SW480 (cell line): ENCODE data around the gene ZMYND19.
A peak's percentile ranks its signal among the peaks of the same experiment; 100 is the strongest.
"Not testable (repeated sequence)": the region's sequence is repeated elsewhere in the genome, so short reads cannot be mapped to it uniquely, and the experiment has no call there.

Source experiments
- DNase-seq: peaks from one replicate; pipeline ENCODE4 v3.0.0-alpha.2; 2016; ENCODE audit warnings: low spot score

The ZMYND19 gene

GRCh38 chr9:137614631-137615386, 24.5 kb upstream of the ZMYND19 start:
- no peak for DNase-seq

DNA sequence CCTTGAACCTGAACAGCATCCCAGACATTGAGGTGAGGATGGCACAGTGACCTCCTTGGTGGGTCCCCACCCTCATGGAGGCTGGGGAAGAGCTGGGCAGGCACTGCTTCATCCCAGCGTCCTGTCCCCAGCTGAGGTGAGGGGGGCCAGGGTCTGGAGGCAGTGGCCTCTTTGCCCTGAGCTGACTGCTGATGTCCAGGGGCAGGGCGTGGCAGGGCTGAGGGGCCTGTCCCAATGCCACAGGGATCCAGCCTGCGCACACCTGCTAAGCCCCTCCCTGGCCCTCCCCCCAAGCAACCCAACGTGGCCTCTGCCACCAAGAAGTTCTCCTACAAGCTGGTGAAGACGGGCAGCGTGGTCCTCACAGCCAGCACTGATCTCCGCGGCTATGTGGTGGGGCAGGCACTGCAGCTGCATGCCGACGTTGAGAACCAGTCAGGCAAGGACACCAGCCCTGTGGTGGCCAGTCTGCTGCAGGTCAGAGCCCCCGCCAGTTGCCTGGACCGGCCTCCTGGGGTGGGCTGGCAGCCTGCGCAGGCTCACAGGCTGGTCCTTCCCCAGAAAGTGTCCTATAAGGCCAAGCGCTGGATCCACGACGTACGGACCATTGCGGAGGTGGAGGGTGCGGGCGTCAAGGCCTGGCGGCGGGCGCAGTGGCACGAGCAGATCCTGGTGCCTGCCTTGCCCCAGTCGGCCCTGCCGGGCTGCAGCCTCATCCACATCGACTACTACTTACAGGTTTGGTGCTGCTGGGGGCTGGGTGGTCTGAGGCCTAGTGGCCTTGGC, 23.6 kb upstream of the ZMYND19 start:
- no peak for DNase-seq

DNA sequence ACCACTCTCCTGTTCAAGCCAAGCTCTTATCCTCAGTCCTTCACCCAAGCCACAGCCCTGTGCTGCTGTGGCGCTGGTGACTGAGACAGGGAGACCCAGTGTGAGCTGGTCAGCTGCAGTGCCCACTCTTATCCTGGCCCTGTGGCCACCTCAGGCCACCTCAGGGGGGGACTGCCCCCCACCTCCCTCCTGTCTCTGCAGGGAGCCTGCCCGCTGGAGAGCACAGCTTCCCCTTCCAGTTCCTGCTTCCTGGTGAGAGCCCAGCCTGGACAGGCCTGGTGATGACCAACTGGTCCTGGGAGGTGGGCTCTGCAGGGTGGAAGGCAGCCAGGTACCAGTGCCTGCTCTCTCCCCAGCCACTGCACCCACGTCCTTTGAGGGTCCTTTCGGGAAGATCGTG, 22.9 kb upstream of the ZMYND19 start:
- no peak for DNase-seq

DNA sequence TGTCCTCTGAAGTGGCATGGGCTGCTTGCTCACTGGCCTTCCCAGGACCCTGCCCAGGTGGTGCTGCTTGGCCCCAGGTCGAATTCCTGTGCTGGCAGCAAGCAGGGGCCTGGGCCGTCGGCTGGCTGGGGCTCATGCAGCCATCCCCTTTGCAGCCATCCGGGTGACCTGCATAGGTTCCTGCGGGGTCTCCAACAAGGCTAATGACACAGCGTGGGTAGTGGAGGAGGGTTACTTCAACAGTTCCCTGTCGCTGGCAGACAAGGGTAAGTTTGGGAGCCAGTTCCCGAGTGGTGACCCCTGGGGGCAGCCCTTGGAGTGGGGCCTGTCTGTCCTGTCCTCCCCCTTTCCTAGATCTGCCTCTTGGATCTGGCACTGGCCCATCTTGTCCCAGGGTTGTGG, 22.4 kb upstream of the ZMYND19 start:
- DNase-seq: no peak

GRCh38 chr9:137611623-137612609, 21.6 kb upstream of the ZMYND19 start:
- DNase-seq: peak; percentile 98

DNA sequence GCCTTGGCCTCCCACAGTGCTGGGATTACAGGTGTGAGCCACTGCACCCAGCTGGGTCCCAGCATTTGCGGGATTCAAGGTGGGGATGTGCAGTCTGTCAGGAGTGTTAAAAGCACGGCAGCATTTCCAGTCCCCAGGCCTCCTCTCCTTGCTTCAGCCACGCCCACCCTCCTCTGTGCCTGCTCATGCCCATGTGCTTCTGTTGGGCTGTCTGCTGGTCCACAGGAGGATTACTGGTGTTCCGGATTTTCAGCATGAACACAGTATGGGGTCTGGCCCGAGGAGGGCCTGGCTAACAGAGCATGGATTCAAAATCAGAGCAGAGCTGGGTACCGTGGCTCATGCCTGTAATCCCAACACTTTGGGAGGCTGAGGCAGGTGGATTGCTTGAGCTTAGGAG, 20.6 kb upstream of the ZMYND19 start:
- no peak for DNase-seq

DNA sequence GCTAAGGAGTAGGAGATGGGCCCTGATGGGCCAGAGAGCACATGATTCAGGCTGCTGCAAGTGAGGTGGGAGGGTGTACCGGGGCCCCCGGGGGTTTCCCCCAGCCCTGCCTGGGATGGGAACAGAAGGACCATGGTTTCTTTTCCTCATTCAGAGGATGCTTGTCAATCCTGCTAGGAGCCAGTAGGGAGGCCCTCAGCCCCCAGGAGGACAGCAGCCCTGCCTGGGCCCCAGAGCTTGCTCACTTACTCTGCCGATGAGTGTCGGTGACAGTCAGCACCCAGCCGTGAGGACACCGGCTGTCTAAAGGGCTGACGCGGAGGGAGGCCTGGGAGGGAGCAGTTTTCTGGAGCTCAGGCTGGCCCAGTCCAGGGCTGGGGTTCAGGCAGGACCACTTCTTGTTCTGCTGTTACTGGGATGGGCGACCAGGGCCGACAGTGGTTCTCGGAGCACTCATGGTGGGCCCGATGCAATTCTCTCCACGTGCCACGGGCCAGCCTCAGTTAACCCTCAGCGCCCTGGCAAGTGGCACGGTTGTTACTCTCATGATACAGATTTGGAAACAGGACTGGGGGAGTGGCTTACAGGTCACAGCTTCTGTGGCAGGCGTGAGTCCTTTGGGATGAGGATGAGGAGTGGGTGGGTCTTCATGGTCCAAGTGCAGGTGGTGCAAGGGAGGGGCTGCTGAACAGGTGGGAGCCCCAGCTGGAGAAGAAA, 17.0 kb upstream of the ZMYND19 start:
- DNase-seq: no peak

- no peak for DNase-seq
Observed at GRCh38 chr9:137606734-137607138, 16.4 kb upstream of the ZMYND19 start.

DNA sequence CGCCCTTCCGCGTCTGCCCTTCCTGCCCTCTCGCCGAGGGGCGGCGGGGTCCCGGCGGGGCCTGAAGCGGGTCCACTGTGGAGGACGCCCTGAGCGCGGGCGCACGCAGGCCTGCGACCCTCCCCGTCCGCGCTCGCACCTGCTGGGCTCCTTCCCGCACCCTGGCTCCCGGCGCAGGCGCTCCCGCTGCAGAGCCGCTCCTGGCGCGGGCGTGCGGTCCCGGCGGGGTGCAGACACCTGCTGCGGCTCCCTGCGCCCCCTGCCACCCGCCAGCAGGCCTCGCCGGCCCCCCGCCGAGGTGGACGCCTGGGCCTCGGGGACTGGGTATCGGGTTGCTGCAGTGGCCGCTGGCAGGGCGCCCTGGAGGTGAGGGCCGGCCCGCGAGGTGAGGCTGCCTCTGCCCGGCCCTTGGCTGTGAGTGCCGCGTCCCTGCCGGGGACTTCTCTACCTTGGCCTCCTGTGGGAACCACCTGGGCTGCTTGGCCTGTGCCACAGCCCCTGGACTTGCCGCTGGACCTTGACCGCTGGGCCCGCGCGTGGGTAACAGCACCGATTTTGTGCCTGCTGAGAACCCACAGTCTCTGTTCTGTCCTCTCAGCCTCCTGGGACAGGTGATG, 15.8 kb upstream of the ZMYND19 start:
- no peak for DNase-seq

- peak; percentile 87 for DNase-seq
Observed at GRCh38 chr9:137605121-137606004, 15.1 kb upstream of the ZMYND19 start, which contains the start of gene ARRDC1. Gene ARRDC1, plus strand, starts transcription at chr9:137605686. Its CDS starts 32 bp downstream, at chr9:137605718.

DNA sequence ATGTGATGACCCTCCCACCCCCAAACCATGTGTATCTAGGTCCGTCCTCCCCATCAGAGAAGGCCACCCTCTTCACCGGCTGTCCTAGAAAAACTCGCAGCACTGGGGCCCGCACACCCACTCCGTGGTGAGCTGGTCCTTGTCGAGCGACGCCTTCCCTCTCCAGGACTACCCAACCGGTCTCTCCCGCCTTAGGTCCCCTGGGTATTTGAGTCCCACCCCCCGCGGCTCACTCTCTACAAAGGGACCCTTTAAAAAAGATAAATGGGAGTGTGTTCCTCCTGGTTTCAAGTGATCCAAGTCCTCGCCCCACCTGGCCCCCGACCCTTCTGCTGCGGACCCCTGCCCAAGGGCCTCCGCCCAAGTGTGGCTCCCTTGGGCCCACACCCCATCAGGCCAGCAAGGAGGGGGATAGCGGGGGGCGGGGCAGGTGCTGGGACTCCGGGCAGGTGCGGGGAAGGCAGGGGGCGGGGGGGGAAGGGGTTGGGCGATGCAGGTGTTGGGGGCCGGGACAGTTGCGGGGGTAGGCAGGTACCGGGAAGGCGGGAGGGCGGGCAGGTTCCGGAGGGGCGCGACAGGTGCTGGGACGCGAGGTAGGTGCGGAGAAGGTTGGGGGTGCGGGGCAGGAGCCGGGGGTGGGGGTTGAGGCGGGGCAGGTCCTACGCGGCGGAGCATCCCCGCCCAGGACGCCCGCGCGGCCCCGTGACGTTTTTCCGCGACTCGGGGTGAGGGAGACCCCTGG, 14.2 kb upstream of the ZMYND19 start:
- no peak for DNase-seq

DNA sequence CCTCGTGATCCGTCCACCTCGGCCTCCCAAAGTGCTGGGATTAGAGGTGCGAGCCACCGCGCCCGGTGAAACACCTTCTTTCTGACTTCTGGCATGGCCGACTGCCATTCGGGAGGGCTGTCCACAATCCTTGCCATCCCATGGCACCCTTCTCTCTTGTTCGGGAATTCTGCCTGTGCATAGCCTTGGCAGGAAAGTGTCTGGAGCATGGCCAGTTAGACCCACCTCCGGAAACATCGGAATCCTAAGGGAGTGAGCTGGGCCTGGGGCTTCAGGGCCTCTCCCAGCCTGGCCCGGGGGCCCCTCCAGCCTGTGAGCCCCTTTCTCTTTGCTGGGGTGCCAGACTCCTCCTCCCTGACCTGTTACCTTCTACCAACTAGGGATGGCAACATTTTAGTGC, 13.6 kb upstream of the ZMYND19 start:
- no peak for DNase-seq

DNA sequence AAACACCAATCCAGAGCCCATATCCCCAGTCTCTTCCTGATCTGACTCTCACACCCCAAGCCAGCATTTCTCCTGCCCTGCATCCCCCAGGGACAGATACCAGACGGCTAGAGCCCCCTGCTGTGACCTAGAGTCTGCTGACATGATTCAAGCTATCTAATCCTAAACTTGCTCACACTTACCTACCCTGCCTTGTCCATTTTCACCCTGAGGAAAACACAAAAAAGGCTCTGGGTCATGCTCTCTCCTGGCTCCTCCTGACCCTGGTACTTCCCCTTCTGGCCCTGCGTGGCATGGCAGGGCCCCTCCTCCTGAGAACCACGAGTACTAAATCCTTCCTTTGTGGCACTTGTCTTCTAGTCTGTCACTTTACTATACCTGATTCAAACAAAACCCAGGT, 12.3 kb upstream of the ZMYND19 start:
- no peak for DNase-seq

DNA sequence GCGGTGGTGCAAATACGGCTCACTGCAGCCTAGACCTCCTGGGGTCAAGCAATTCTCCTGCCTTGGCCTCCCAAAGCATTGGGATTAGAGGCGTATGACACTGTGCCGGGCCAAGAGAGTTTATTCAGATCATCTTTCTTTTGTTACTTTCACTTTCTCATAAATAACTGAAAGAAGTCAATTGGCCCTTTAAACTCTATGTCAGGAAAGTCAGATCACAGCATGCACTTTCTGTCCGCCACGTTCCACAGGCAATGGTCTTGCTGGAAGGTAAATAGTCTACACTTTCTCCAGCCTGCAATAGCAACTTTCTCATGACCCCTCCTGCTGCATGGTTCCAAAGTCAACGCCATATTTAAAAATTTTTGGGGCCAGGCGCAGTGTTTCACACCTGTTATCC, 8.6 kb upstream of the ZMYND19 start:
- no peak for DNase-seq

GRCh38 chr9:137596577-137596976, 6.3 kb upstream of the ZMYND19 start:
- DNase-seq: not testable (repeated sequence)

- DNase-seq: no peak
Observed at GRCh38 chr9:137593176-137593575, 2.9 kb upstream of the ZMYND19 start.

DNA sequence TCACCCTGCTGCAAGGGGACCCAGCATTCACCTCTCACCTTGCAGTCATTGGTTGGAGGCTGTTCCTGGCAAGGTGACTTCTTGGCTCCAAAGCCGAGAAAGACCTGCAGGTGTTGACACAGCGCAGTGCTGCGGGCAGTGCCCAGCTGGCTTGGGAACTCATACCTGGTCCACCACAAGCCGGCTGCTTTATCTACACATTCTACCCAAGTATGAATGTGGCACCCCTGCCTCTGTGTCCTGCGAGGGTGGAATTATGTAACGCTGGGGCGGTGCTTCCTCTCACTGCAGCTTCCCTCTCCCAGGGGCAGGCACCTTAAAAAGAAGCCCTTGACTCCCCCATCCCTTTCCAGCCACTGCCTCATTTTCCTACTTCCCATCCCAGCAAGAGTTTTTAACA, 2.5 kb upstream of the ZMYND19 start:
- no peak for DNase-seq

- no peak for DNase-seq
Observed at GRCh38 chr9:137590123-137590468, 216 bp downstream of the ZMYND19 start.

DNA sequence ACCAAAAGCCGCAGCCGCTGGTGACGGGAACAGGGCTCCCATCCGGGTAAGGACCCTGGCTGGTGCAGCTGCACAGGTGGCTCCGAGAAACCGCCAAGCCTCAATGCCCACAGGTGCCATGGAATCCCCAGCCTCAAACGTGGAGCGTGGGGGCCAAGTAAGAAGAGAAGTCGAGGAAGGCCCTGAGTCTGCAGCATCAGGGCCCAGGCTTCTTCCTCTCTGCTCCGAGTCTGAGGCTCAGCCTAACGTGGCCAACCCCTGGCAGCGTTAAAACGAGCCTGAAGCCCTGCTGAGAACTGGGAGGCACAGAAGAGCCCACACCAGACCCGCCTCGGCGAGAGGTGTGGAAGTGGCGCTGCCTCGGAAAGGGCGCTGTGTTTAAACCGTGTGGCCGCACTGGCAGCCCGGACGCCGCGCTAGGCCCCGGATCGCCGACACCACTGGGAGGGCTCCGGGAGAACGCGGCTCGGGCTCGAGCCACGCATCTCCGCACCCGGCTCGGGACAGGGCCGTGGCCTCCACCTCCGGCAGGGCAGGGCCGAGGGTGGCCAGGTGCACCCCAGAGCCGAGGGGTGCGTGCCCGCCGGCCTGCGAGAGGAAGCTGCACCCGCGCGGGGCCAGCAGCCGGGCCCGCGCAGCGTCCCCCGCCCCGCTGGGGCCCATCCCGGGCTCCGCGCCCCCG, 730 bp downstream of the ZMYND19 start:
- no peak for DNase-seq
